MM.1S (cell line): ENCODE results near the gene CALML4.
"Not testable (repeated sequence)": the region's sequence is repeated elsewhere in the genome, so short reads cannot be mapped to it uniquely, and the experiment has no call there.

Source experiments
- DNase-seq: peaks from one replicate; pipeline ENCODE4 v3.0.0-alpha.2; 2015
- H2AFZ ChIP-seq: fragments of 300-600 bp; sonication (generic); 2 replicates; pipeline ENCODE4 v1.6.0; 2016; ENCODE audit warnings: antibody characterized with exemption, low read length
- H3F3A ChIP-seq: fragments of 300-600 bp; sonication (generic); 2 replicates; pipeline ENCODE4 v1.6.1; 2016; ENCODE audit warnings: mild to moderate bottlenecking, antibody characterized with exemption, low read length, moderate library complexity, mixed read lengths; ENCODE audit not compliant: insufficient read depth
- H3K27ac ChIP-seq: fragments of 300-600 bp; sonication (generic); 2 replicates; pipeline ENCODE4 v1.5.1; 2016; ENCODE audit warnings: mild to moderate bottlenecking, low read length
- H3K27me3 ChIP-seq: fragments of 300-600 bp; sonication (generic); replicated peaks from 2 replicates; pipeline ENCODE4 v1.6.0; 2016; ENCODE audit warnings: low read length; ENCODE audit not compliant: insufficient read depth
- H3K36me3 ChIP-seq: fragments of 300-600 bp; sonication (generic); replicated peaks from 2 replicates; pipeline ENCODE4 v1.6.1; 2016; ENCODE audit warnings: mild to moderate bottlenecking, low read length, mixed read lengths; ENCODE audit not compliant: insufficient read depth
- H3K4me1 ChIP-seq: fragments of 300-600 bp; sonication (generic); 2 replicates; pipeline ENCODE4 v1.6.1; 2016; ENCODE audit warnings: low read length, mixed read lengths
- H3K4me2 ChIP-seq: fragments of 300-600 bp; sonication (generic); 2 replicates; pipeline ENCODE4 v1.6.0; 2016; ENCODE audit warnings: low read depth, low read length
- H3K4me3 ChIP-seq: fragments of 300-600 bp; sonication (generic); 2 replicates; pipeline ENCODE4 v1.5.1; 2016; ENCODE audit warnings: low read length, mixed read lengths
- H3K79me2 ChIP-seq: fragments of 300-600 bp; sonication (generic); 2 replicates; pipeline ENCODE4 v1.6.1; 2016; ENCODE audit warnings: mixed run types, low read length, mixed read lengths
- H3K9ac ChIP-seq: fragments of 300-600 bp; sonication (generic); 2 replicates; pipeline ENCODE4 v1.6.1; 2016; ENCODE audit warnings: low read length, mixed read lengths
- H3K9me2 ChIP-seq: fragments of 300-600 bp; sonication (generic); replicated peaks from 2 replicates; pipeline ENCODE4 v1.6.1; 2016; ENCODE audit warnings: mild to moderate bottlenecking, low read length, mixed read lengths; ENCODE audit not compliant: insufficient read depth
- H3K9me3 ChIP-seq: fragments of 300-600 bp; sonication (generic); replicated peaks from 2 replicates; pipeline ENCODE4 v1.6.1; 2016; ENCODE audit warnings: mild to moderate bottlenecking, low read length, mixed read lengths; ENCODE audit not compliant: insufficient read depth
- H4K20me1 ChIP-seq: fragments of 300-600 bp; sonication (generic); 2 replicates; pipeline ENCODE4 v1.6.1; 2016; ENCODE audit warnings: mild to moderate bottlenecking, low read length, moderate library complexity, mixed read lengths; ENCODE audit not compliant: insufficient read depth
- CTCF ChIP-seq: fragments of 300-600 bp; sonication (generic); IDR thresholded peaks from 2 replicates; pipeline ENCODE4 v1.5.1; 2016; ENCODE audit warnings: antibody characterized with exemption, low read length, mixed read lengths
- EZH2 ChIP-seq: fragments of 300-600 bp; sonication (generic); optimal IDR thresholded peaks from 2 replicates; pipeline ENCODE3; 2017; ENCODE audit warnings: low read depth, mild to moderate bottlenecking, antibody characterized with exemption, low read length, mixed read lengths
- EZH2phosphoT487 ChIP-seq: fragments of 300-600 bp; sonication (generic); IDR thresholded peaks from 2 replicates; pipeline ENCODE4 v1.6.1; 2018; ENCODE audit warnings: antibody characterized with exemption, low read length

CALML4 gene

DNA sequence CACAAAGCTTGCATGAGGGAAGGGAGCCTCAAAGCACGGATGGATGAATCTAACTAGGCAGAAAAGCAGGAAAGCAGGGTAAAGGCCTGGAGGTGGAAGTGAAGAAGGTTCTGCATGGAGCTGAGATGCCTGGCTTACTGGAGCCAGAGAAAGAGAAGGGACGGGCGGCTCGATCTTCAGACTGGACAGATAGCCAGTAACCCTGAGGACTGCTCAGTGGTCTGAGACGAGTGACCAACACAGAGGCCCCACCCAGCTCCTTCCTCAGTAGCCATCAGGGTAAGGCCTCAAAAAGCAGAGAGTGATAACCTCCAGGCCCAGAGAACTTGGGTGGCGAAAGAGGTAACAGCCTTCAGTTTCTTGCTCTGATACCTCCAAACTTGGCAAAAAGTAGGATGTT, 18.0 kb upstream of the CALML4 start:
- H3K4me2 ChIP-seq, result no peak overlapping the region
- no peak for DNase-seq
- TF ChIP-seq CTCF (no peak), EZH2phosphoT487 (no peak), EZH2 (no peak)

DNA sequence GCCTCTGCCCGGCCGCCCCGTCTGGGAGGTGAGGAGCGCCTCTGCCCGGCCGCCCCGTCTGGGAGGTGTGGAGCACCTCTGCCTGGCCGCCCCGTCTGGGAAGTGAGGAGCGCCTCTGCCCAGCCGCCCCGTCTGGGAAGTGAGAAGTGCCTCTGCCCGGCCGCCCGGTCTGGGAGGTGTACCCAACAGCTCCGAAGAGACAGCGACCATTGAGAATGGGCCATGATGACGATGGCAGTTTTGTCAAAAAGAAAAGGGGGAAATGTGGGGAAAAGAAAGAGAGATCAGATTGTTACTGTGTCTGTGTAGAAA, 17.3 kb upstream of the CALML4 start:
- Histone ChIP-seq H3F3A (peaks cover 24% of the 10 kb centered on the region), H3K79me2 (peaks cover 95% of the 10 kb centered on the region), H3K4me1 (peaks cover 31% of the 10 kb centered on the region), H4K20me1 (peaks cover 27% of the 10 kb centered on the region)
- not testable (repeated sequence) for H3K27me3 ChIP-seq, H3K9me2 ChIP-seq, H3K4me2 ChIP-seq, H3K9ac ChIP-seq, H2AFZ ChIP-seq, H3K36me3 ChIP-seq, DNase-seq, H3K27ac ChIP-seq, H3K4me3 ChIP-seq, H3K9me3 ChIP-seq

More for the DNA sequence above, 18.0 kb upstream of the CALML4 start:
- peaks cover 19% of the 10 kb centered on the region for H4K20me1 ChIP-seq
- no peak overlapping the region for H3K4me3 ChIP-seq
- H3K9me2 ChIP-seq, result no peaks in the 10 kb centered on the region
- H3K27me3 ChIP-seq, result no peaks in the 10 kb centered on the region
- peaks cover 9% of the 10 kb centered on the region; the same call in 1 of the 2 replicates for H3K36me3 ChIP-seq
- H3K4me1 ChIP-seq, result peaks cover 31% of the 10 kb centered on the region
- peaks cover 31% of the 10 kb centered on the region for H3F3A ChIP-seq
- H3K9ac ChIP-seq, result no peak overlapping the region
- no peak overlapping the region for H2AFZ ChIP-seq
- no peak overlapping the region for H3K27ac ChIP-seq
- H3K79me2 ChIP-seq, result peaks cover 95% of the 10 kb centered on the region
- no peaks in the 10 kb centered on the region for H3K9me3 ChIP-seq

DNA sequence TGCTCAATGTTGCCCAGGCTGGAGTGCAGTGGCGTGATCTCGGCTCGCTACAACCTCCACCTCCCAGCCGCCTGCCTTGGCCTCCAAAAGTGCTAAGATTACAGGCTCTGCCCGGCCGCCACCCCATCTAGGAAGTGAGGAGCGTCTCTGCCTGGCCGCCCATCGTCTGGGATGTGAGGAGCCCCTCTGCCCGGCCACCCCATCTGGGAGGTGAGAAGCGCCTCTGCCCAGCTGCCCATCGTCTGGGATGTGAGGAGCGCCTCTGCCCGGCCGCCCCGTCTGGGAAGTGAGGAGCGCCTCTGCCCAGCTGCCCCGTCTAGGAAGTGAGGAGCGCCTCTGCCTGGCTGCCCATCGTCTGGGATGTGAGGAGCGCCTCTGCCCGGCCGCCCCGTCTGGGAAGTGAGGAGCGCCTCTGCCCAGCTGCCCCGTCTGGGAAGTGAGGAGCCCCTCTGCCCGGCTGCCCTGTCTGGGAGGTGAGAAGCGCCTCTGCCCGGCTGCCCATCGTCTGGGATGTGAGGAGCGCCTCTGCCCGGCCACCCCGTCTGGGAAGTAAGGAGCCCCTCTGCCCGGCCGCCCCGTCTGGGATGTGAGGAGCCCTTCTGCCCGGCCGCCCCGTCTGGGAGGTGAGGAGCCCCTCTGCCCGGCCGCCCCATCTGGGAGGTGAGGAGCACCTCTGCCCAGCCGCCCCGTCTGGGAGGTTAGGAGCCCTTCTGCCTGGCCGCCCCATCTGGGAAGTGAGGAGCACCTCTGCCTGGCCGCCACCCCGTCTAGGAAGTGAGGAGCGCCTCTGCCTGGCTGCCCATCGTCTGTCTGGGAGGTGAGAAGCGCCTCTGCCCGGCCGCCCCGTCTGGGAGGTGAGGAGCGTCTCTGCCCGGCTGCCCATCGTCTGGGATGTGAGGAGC, 16.6 kb upstream of the CALML4 start:
- H3K79me2 ChIP-seq, result peaks cover 95% of the 10 kb centered on the region
- not testable (repeated sequence) for H3K9ac ChIP-seq, H3K4me2 ChIP-seq, H3K9me2 ChIP-seq, H3K27ac ChIP-seq, H3K4me3 ChIP-seq, H2AFZ ChIP-seq, H3K27me3 ChIP-seq, DNase-seq, H3K9me3 ChIP-seq
- peaks cover 13% of the 10 kb centered on the region for H3K36me3 ChIP-seq
- peaks cover 23% of the 10 kb centered on the region for H3F3A ChIP-seq
- peaks cover 28% of the 10 kb centered on the region for H3K4me1 ChIP-seq
- peaks cover 33% of the 10 kb centered on the region for H4K20me1 ChIP-seq

GRCh38 chr15:68220967-68221366, 15.8 kb upstream of the CALML4 start:
- Histone ChIP-seq H3K4me1 (peaks cover 21% of the 10 kb centered on the region), H3K9me3 (no peaks in the 10 kb centered on the region), H2AFZ (no peak overlapping the region), H4K20me1 (peaks cover 41% of the 10 kb centered on the region), H3K27ac (no peak overlapping the region), H3K4me3 (no peak overlapping the region), H3K4me2 (no peak overlapping the region), H3K36me3 (peaks cover 17% of the 10 kb centered on the region), H3K9ac (no peak overlapping the region), H3F3A (peaks cover 16% of the 10 kb centered on the region), H3K27me3 (no peaks in the 10 kb centered on the region), H3K79me2 (peaks cover 95% of the 10 kb centered on the region), H3K9me2 (no peaks in the 10 kb centered on the region)
- TF ChIP-seq EZH2phosphoT487 (no peak), EZH2 (no peak), CTCF (no peak)
- DNase-seq, result no peak
